Ishikawa (cell line): ENCODE measurements around the gene PSMA7.

Experiments used
- CEBPB ChIP-seq: IDR thresholded peaks from 2 replicates; pipeline ENCODE4 v1.6.1; 2012
- CREB1 ChIP-seq: IDR thresholded peaks from 2 replicates; pipeline ENCODE4 v1.6.1; 2012; ENCODE audit warnings: low read depth
- EGR1 ChIP-seq: IDR thresholded peaks from 2 replicates; pipeline ENCODE4 v1.6.1; 2012
- FOXM1 ChIP-seq: IDR thresholded peaks from 2 replicates; pipeline ENCODE4 v1.6.1; 2012; ENCODE audit warnings: low read depth, borderline replicate concordance
- TCF12 ChIP-seq: IDR thresholded peaks from 2 replicates; pipeline ENCODE4 v1.6.1; 2012; ENCODE audit warnings: low read depth

DNA sequence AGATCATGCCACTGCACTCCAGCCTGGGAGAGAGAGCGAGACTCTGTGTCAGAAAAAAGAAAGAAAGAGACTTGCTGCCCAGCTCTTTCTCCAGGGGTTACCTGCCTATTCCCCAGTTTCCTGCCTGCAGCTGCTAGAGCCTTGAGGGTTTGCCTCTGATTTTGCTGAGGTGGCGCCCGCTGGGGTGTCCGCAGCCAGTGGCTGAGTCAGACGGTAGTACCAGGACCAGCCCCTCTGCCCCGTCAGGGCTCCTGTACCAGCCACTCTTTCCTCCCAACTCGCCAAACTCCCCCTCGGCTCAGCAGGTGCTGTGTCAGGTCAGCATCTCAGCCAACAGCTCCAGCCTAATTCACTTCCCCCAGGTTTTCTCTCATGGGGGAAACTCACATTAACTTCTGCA is 28.3 kb downstream of the PSMA7 start:
- no peak for TF ChIP-seq CREB1
- no peak for TF ChIP-seq FOXM1
- no peak for TF ChIP-seq EGR1
- TF ChIP-seq TCF12, result no peak
- no peak for TF ChIP-seq CEBPB
